ENCODE data around the gene SLC35D2.
"Not testable (repeated sequence)": the region's sequence is repeated elsewhere in the genome, so short reads cannot be mapped to it uniquely, and the experiment has no call there.

Gene SLC35D2

GRCh38 chr9:96342571-96343245, 40.8 kb downstream of the SLC35D2 start:
- H3K4me1 ChIP-seq (ENCODE audit: control insufficient read depth, insufficient read depth, low read length), result peaks cover 29% of the 10 kb centered on the region
- H3K9me3 ChIP-seq (ENCODE audit: control insufficient read depth, low read length), result no peaks in the 10 kb centered on the region
- peaks cover 10% of the 10 kb centered on the region for H3K36me3 ChIP-seq (ENCODE audit: control insufficient read depth, insufficient read depth, low read length)
- H3K27me3 ChIP-seq (ENCODE audit: control insufficient read depth, insufficient read depth, low read length), result no peaks in the 10 kb centered on the region
- H3K4me3 ChIP-seq (ENCODE audit: low read length), result no peak overlapping the region
- peak overlapping the region; percentile 24 for H3K9ac ChIP-seq (ENCODE audit: low read length)

GRCh38 chr9:96340707-96341106, 42.8 kb downstream of the SLC35D2 start:
- Histone ChIP-seq H3K9me3 (ENCODE audit: control insufficient read depth, low read length) (no peaks in the 10 kb centered on the region), H3K9ac (ENCODE audit: low read length) (no peak overlapping the region), H3K4me1 (ENCODE audit: control insufficient read depth, insufficient read depth, low read length) (peaks cover 29% of the 10 kb centered on the region), H3K27me3 (ENCODE audit: control insufficient read depth, insufficient read depth, low read length) (no peaks in the 10 kb centered on the region), H3K4me3 (ENCODE audit: low read length) (no peak overlapping the region), H3K36me3 (ENCODE audit: control insufficient read depth, insufficient read depth, low read length) (peaks cover 7% of the 10 kb centered on the region)

- no peaks in the 10 kb centered on the region for H3K27me3 ChIP-seq (ENCODE audit: control insufficient read depth, insufficient read depth, low read length)
- peaks cover 5% of the 10 kb centered on the region for H3K36me3 ChIP-seq (ENCODE audit: control insufficient read depth, insufficient read depth, low read length)
- H3K4me1 ChIP-seq (ENCODE audit: control insufficient read depth, insufficient read depth, low read length), result peaks cover 27% of the 10 kb centered on the region
These were observed 45.2 kb downstream of the SLC35D2 start for GRCh38 chr9:96338299-96338698.

GRCh38 chr9:96333958-96334357, 49.6 kb downstream of the SLC35D2 start:
- H3K27me3 ChIP-seq (ENCODE audit: control insufficient read depth, insufficient read depth, low read length), result no peaks in the 10 kb centered on the region
- no peaks in the 10 kb centered on the region for H3K9me3 ChIP-seq (ENCODE audit: control insufficient read depth, low read length)

More at GRCh38 chr9:96338299-96338698, 45.2 kb downstream of the SLC35D2 start:
- Histone ChIP-seq H3K9ac (ENCODE audit: low read length) (no peak overlapping the region), H3K9me3 (ENCODE audit: control insufficient read depth, low read length) (no peaks in the 10 kb centered on the region), H3K4me3 (ENCODE audit: low read length) (no peak overlapping the region)

GRCh38 chr9:96331236-96331947, 52.1 kb downstream of the SLC35D2 start:
- Histone ChIP-seq H3K4me1 (ENCODE audit: control insufficient read depth, insufficient read depth, low read length) (peaks cover 9% of the 10 kb centered on the region), H3K9ac (ENCODE audit: low read length) (no peak overlapping the region), H3K9me3 (ENCODE audit: control insufficient read depth, low read length) (no peaks in the 10 kb centered on the region), H3K27me3 (ENCODE audit: control insufficient read depth, insufficient read depth, low read length) (no peaks in the 10 kb centered on the region), H3K36me3 (ENCODE audit: control insufficient read depth, insufficient read depth, low read length) (no peaks in the 10 kb centered on the region), H3K4me3 (ENCODE audit: low read length) (no peak overlapping the region)

More at GRCh38 chr9:96333958-96334357, 49.6 kb downstream of the SLC35D2 start:
- Histone ChIP-seq H3K4me3 (ENCODE audit: low read length) (no peak overlapping the region), H3K36me3 (ENCODE audit: control insufficient read depth, insufficient read depth, low read length) (no peaks in the 10 kb centered on the region), H3K4me1 (ENCODE audit: control insufficient read depth, insufficient read depth, low read length) (peaks cover 9% of the 10 kb centered on the region), H3K9ac (ENCODE audit: low read length) (no peak overlapping the region)

GRCh38 chr9:96327694-96328352, 55.7 kb downstream of the SLC35D2 start:
- no peak overlapping the region for H3K4me3 ChIP-seq (ENCODE audit: low read length)
- H3K9ac ChIP-seq (ENCODE audit: low read length), result no peak overlapping the region
- no peaks in the 10 kb centered on the region for H3K4me1 ChIP-seq (ENCODE audit: control insufficient read depth, insufficient read depth, low read length)
- no peaks in the 10 kb centered on the region for H3K36me3 ChIP-seq (ENCODE audit: control insufficient read depth, insufficient read depth, low read length)
- no peaks in the 10 kb centered on the region for H3K27me3 ChIP-seq (ENCODE audit: control insufficient read depth, insufficient read depth, low read length)
- H3K9me3 ChIP-seq (ENCODE audit: control insufficient read depth, low read length), result no peaks in the 10 kb centered on the region

GRCh38 chr9:96323169-96323568, 60.3 kb downstream of the SLC35D2 start:
- H3K9ac ChIP-seq (ENCODE audit: low read length), result no peak overlapping the region
- H3K4me3 ChIP-seq (ENCODE audit: low read length), result no peak overlapping the region
- no peaks in the 10 kb centered on the region for H3K4me1 ChIP-seq (ENCODE audit: control insufficient read depth, insufficient read depth, low read length)
- H3K9me3 ChIP-seq (ENCODE audit: control insufficient read depth, low read length), result no peaks in the 10 kb centered on the region
- H3K27me3 ChIP-seq (ENCODE audit: control insufficient read depth, insufficient read depth, low read length), result no peaks in the 10 kb centered on the region
- H3K36me3 ChIP-seq (ENCODE audit: control insufficient read depth, insufficient read depth, low read length), result no peaks in the 10 kb centered on the region

GRCh38 chr9:96322736-96323135, 60.8 kb downstream of the SLC35D2 start:
- H3K4me1 ChIP-seq (ENCODE audit: control insufficient read depth, insufficient read depth, low read length); H3K9ac ChIP-seq (ENCODE audit: low read length); H3K27me3 ChIP-seq (ENCODE audit: control insufficient read depth, insufficient read depth, low read length); H3K9me3 ChIP-seq (ENCODE audit: control insufficient read depth, low read length); H3K36me3 ChIP-seq (ENCODE audit: control insufficient read depth, insufficient read depth, low read length); H3K4me3 ChIP-seq (ENCODE audit: low read length): not testable (repeated sequence)

- H3K9ac ChIP-seq (ENCODE audit: low read length); H3K27me3 ChIP-seq (ENCODE audit: control insufficient read depth, insufficient read depth, low read length); H3K9me3 ChIP-seq (ENCODE audit: control insufficient read depth, low read length); H3K4me1 ChIP-seq (ENCODE audit: control insufficient read depth, insufficient read depth, low read length); H3K36me3 ChIP-seq (ENCODE audit: control insufficient read depth, insufficient read depth, low read length); H3K4me3 ChIP-seq (ENCODE audit: low read length): not testable (repeated sequence)
These were observed 61.3 kb downstream of the SLC35D2 start for GRCh38 chr9:96322210-96322609.

- Histone ChIP-seq H3K9ac (ENCODE audit: low read length) (no peak overlapping the region), H3K4me1 (ENCODE audit: control insufficient read depth, insufficient read depth, low read length) (peaks cover 3% of the 10 kb centered on the region), H3K36me3 (ENCODE audit: control insufficient read depth, insufficient read depth, low read length) (no peaks in the 10 kb centered on the region), H3K4me3 (ENCODE audit: low read length) (no peak overlapping the region), H3K27me3 (ENCODE audit: control insufficient read depth, insufficient read depth, low read length) (no peaks in the 10 kb centered on the region), H3K9me3 (ENCODE audit: control insufficient read depth, low read length) (no peaks in the 10 kb centered on the region)
These were observed 62.0 kb downstream of the SLC35D2 start for GRCh38 chr9:96321515-96321914.

- Histone ChIP-seq H3K9me3 (ENCODE audit: control insufficient read depth, low read length) (no peaks in the 10 kb centered on the region), H3K4me1 (ENCODE audit: control insufficient read depth, insufficient read depth, low read length) (peaks cover 3% of the 10 kb centered on the region), H3K27me3 (ENCODE audit: control insufficient read depth, insufficient read depth, low read length) (no peaks in the 10 kb centered on the region), H3K4me3 (ENCODE audit: low read length) (no peak overlapping the region), H3K9ac (ENCODE audit: low read length) (no peak overlapping the region), H3K36me3 (ENCODE audit: control insufficient read depth, insufficient read depth, low read length) (no peaks in the 10 kb centered on the region)
These were observed 62.7 kb downstream of the SLC35D2 start for GRCh38 chr9:96320749-96321280.

Data from mucosa of stomach (tissue), 1 donor.